K562 (cell line): ENCODE measurements around the gene PGP. TPM values are rescaled to one million over a fixed set of nuclear protein-coding genes. Genes with fewer than 3 reads are reported as not detected.

Source experiments
- CEBPB ChIP-seq: fragments of 450-650 bp; IDR thresholded peaks from 2 replicates; pipeline ENCODE4 v1.6.1; 2016; ENCODE audit warnings: missing genetic modification characterization, missing compliant biosample characterization
- CREBBP ChIP-seq: IDR thresholded peaks from one replicate; pipeline ENCODE4 v1.6.1; 2012; ENCODE audit warnings: low read depth, mild to moderate bottlenecking, control low read depth, inconsistent platforms, low read length
- E2F8 ChIP-seq: fragments of 450-650 bp; IDR thresholded peaks from 2 replicates; pipeline ENCODE4 v1.7.1; 2018; ENCODE audit warnings: mild to moderate bottlenecking, low read depth; ENCODE audit not compliant: partially characterized antibody
- FOXJ2 ChIP-seq: fragments of 200-800 bp; sonication (Bioruptor generic); IDR thresholded peaks from 2 replicates; pipeline ENCODE4 v1.6.1; 2016; ENCODE audit warnings: missing genetic modification characterization, missing compliant biosample characterization
- HINFP ChIP-seq: fragments of 450-650 bp; conservative IDR thresholded peaks from 2 replicates; pipeline ENCODE4 v1.6.1; 2016; ENCODE audit warnings: missing genetic modification characterization, low read depth, mild to moderate bottlenecking, control low read depth, missing compliant biosample characterization
- HMGXB4 ChIP-seq: sonication (generic); formaldehyde crosslinking; IDR thresholded peaks from 2 replicates; pipeline ENCODE4 v1.8.1; 2023; ENCODE audit warnings: mild to moderate bottlenecking, missing genetic modification reagents
- KHSRP ChIP-seq: fragments of 450-650 bp; IDR thresholded peaks from 2 replicates; pipeline ENCODE4 v1.6.1; 2017
- NBN ChIP-seq: fragments of 450-650 bp; IDR thresholded peaks from 2 replicates; pipeline ENCODE4 v1.6.1; 2016; ENCODE audit warnings: low read depth, mild to moderate bottlenecking
- PCBP2 ChIP-seq: fragments of 200-400 bp; formaldehyde crosslinking; IDR thresholded peaks from 2 replicates; pipeline ENCODE4 v1.6.1; 2018; ENCODE audit warnings: low read length, low read depth, mild to moderate bottlenecking, moderate library complexity; ENCODE audit not compliant: poor library complexity, severe bottlenecking
- PHB2 ChIP-seq: fragments of 450-650 bp; IDR thresholded peaks from 2 replicates; pipeline ENCODE4 v1.6.1; 2017; ENCODE audit warnings: low read depth
- RB1 ChIP-seq: fragments of 450-650 bp; IDR thresholded peaks from 2 replicates; pipeline ENCODE4 v1.6.1; 2017; ENCODE audit warnings: low read depth, mild to moderate bottlenecking
- SIN3A ChIP-seq, 2 experiments: fragments of 150-350 bp in 1 of 2; IDR thresholded peaks; 2 replicates each; pipeline ENCODE4 v1.6.1; 2011 to 2016; ENCODE audit warnings: borderline replicate concordance in 2 of 2, low read depth in 2 of 2, low read length in 2 of 2, mild to moderate bottlenecking in 2 of 2, moderate library complexity in 2 of 2; ENCODE audit not compliant: control insufficient read depth in 1 of 2
- ZMIZ1 ChIP-seq, 2 experiments: fragments of 150-350 bp in 1 of 2; IDR thresholded peaks; 2 replicates each; pipeline ENCODE4 v1.6.1; 2012 to 2016; ENCODE audit warnings: low read depth in 2 of 2, low read length in 2 of 2, mild to moderate bottlenecking in 1 of 2, moderate library complexity in 1 of 2
- ZNF146 ChIP-seq: IDR thresholded peaks from one replicate; pipeline ENCODE4 v1.6.1; 2018; ENCODE audit warnings: missing compliant biosample characterization; ENCODE audit not compliant: unreplicated experiment
- ZNF253 ChIP-seq: fragments of 250-450 bp; sonication (Bioruptor Pico); conservative IDR thresholded peaks from 2 replicates; pipeline ENCODE4 v1.6.1; 2021; ENCODE audit warnings: mild to moderate bottlenecking
- ZNF384 ChIP-seq: IDR thresholded peaks from 2 replicates; pipeline ENCODE4 v1.6.1; 2012; ENCODE audit warnings: low read depth, low read length, improper control_type of control experiment
- ZNF668 ChIP-seq: fragments of 250-450 bp; sonication (Bioruptor Pico); IDR thresholded peaks from 2 replicates; pipeline ENCODE4 v1.8.0; 2022; ENCODE audit warnings: mild to moderate bottlenecking, inconsistent platforms
- ZNF707 ChIP-seq: fragments of 250-450 bp; sonication (Bioruptor Pico); conservative IDR thresholded peaks from 2 replicates; pipeline ENCODE4 v1.8.0; 2022; ENCODE audit warnings: inconsistent platforms, mild to moderate bottlenecking, moderate library complexity
- polyA plus RNA-seq, 8 experiments: library from polyadenylated mRNA; depleted of rRNA in 4 of 8; stranded (reverse) in 5 of 8; unstranded in 3 of 8; fragments of >200 nt; fragmentation: Nextera tagmentation in 2 of 8; fragmentation: Illumina TruSeq in 1 of 8; extraction: Ambion mirVana in 2 of 8; extraction: Trizol in 1 of 8; gene quantifications; 2 replicates each; pipeline versions ENCODE4 v1.2.1 to v1.2.3, GENCODE V29; 2011 to 2014; ENCODE audit warnings: inconsistent platforms in 1 of 8, missing spikeins in 1 of 8
- total RNA-seq, 7 experiments: library from RNA; depleted of rRNA in 6 of 7; stranded (reverse); fragments of >200 nt in 6 of 7; fragmentation: Illumina TruSeq in 2 of 7; extraction: Trizol in 2 of 7; gene quantifications; 2 replicates each; pipeline versions ENCODE4 v1.2.1 to v1.2.3, GENCODE V29; 2011 to 2021; ENCODE audit warnings: low replicate concordance in 1 of 7

Gene PGP
- total and polyA plus RNA-seq, 9 of the 15 experiments (the other 6 are each of a cell fraction or from before 2014, with no cell fraction given), result 1.1 to 57.6 (median 19.6) TPM

DNA sequence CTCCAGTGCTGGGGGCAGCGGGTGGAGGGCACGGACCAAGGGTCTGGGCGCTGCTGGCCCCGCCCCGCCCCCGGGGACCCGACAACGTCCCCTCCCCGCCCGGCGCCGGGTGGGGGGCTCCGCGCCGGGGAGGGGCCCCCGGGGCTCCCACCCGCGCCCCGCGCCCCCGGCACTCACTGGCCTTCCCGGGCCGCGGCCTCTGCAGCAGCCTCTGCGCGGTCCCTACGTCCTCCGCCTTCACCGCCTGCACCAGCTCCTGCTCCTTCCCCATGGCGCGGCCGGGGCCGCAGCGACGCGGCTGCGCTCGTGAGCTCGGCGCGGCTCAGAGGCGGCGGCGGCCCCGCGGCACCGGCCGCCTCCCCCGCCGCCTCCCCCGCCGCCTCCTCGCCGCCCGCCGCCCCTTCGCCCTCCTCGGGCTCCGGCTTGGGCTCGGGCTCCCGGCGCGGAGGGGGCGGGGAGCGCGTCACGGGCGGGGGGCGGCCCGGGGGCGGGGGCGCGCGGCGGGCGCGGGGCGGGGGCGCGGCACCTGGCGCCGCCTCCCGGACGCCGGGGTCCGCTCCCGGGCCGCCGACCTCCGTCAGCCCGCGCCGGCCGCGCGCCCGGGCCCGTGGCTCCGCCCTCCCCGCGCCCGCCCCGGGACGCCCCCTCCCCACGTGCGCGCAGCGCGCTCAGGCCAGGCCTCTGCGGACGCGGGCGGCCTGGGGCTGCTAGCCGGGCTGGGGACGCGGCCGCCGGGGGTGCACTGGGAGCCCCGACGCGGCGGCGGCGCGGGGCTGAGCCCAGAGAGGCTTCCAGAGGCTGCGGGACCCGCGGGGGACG, 18.3 kb downstream of the PGP start, which contains the start of gene CASKIN1 (continued):
- TF ChIP-seq E2F8 (no peak), ZMIZ1 (IDR thresholded peaks at IDR 0.05; ENCODE audit: low read depth in 2 of 2, low read length in 2 of 2) (no peak), NBN (no peak), SIN3A (IDR thresholded peaks at IDR 0.05; ENCODE audit: borderline replicate concordance in 2 of 2, control insufficient read depth in 1 of 2, low read depth in 2 of 2, low read length in 2 of 2) (peak in 1 of 2 experiments; percentile 43; a peak in 1 of 4 replicates), ZNF253 (CRISPR knock-in tag) (no peak), KHSRP (no peak), HINFP (no peak), CREBBP (no peak), CEBPB (tag) (no peak), PCBP2 (no peak), FOXJ2 (tag) (no peak), PHB2 (no peak), ZNF384 (no peak), HMGXB4 (CRISPR knock-in tag) (no peak), ZNF668 (CRISPR knock-in tag) (no peak), RB1 (peak; percentile 35), ZNF146 (CRISPR knock-in tag) (no peak), ZNF707 (CRISPR knock-in tag) (no peak)
